HepG2 (cell line): Measurements from ENCODE around the gene EGFR. TPM values are rescaled to one million over a fixed set of nuclear protein-coding genes. Genes with fewer than 3 reads are reported as not detected.

Source experiments
- HDAC1 ChIP-seq: sonication (generic); formaldehyde crosslinking; IDR thresholded peaks from 2 replicates; pipeline ENCODE4 v1.5.1; 2020; ENCODE audit warnings: mild to moderate bottlenecking, missing genetic modification reagents
- SMC3 ChIP-seq: IDR thresholded peaks from 2 replicates; pipeline ENCODE4 v1.6.1; 2011; ENCODE audit warnings: low read length, improper control_type of control experiment
- STAG1 ChIP-seq: sonication (generic); formaldehyde crosslinking; IDR thresholded peaks from 2 replicates; pipeline ENCODE4 v1.4.0; 2020; ENCODE audit warnings: missing genetic modification reagents
- UBTF ChIP-seq: sonication (generic); formaldehyde crosslinking; IDR thresholded peaks from 2 replicates; pipeline ENCODE4 v1.4.0; 2020; ENCODE audit warnings: mild to moderate bottlenecking, missing genetic modification reagents
- ZFP41 ChIP-seq: sonication (generic); formaldehyde crosslinking; IDR thresholded peaks from 2 replicates; pipeline ENCODE4 v1.4.0; 2020; ENCODE audit warnings: mild to moderate bottlenecking, missing genetic modification reagents, borderline replicate concordance
- ZNF24 ChIP-seq: fragments of 450-650 bp; IDR thresholded peaks from 2 replicates; pipeline ENCODE4 v1.6.1; 2017; ENCODE audit warnings: antibody characterized with exemption, mild to moderate bottlenecking
- ZNF276 ChIP-seq: sonication (generic); formaldehyde crosslinking; IDR thresholded peaks from 2 replicates; pipeline ENCODE4 v1.4.0; 2020; ENCODE audit warnings: mild to moderate bottlenecking, low read depth, missing genetic modification reagents
- ZNF567 ChIP-seq: sonication (generic); formaldehyde crosslinking; IDR thresholded peaks from 2 replicates; pipeline ENCODE4 v1.8.1; 2023; ENCODE audit warnings: mild to moderate bottlenecking, missing genetic modification reagents, borderline replicate concordance
- ZNF615 ChIP-seq: sonication (generic); formaldehyde crosslinking; IDR thresholded peaks from 2 replicates; pipeline ENCODE4 v1.5.0; 2020; ENCODE audit warnings: mild to moderate bottlenecking, missing genetic modification reagents, borderline replicate concordance
- ZNF878 ChIP-seq: sonication (generic); formaldehyde crosslinking; IDR thresholded peaks from 2 replicates; pipeline ENCODE4 v1.8.1; 2023; ENCODE audit warnings: mild to moderate bottlenecking, missing genetic modification reagents, moderate library complexity
- polyA plus RNA-seq, 8 experiments: library from polyadenylated mRNA; depleted of rRNA in 3 of 8; stranded (reverse) in 7 of 8; unstranded in 1 of 8; fragments of >200 nt; fragmentation: Illumina TruSeq in 4 of 8; extraction: Trizol in 4 of 8; gene quantifications; 2 replicates each; pipeline versions ENCODE4 v1.2.1 to v1.2.3, GENCODE V29; 2011 to 2016; ENCODE audit warnings: low read depth in 4 of 8, missing spikeins in 1 of 8, mixed read lengths in 1 of 8; ENCODE audit not compliant: insufficient read depth in 1 of 8
- total RNA-seq, 5 experiments: library from RNA; depleted of rRNA; stranded (reverse); fragments of >200 nt; fragmentation: Illumina TruSeq; extraction: Trizol; gene quantifications; 2 replicates each; pipeline ENCODE4 v1.2.3, GENCODE V29; 2016; ENCODE audit warnings: low read depth in 1 of 5
- TF ChIP-seq, protein P1 (sequence below): sonication (generic); formaldehyde crosslinking; IDR thresholded peaks from 2 replicates; pipeline ENCODE4 v1.9.0; 2021; ENCODE audit warnings: mild to moderate bottlenecking, missing genetic modification reagents
- TF ChIP-seq, protein P2 (sequence below): sonication (generic); formaldehyde crosslinking; IDR thresholded peaks from 2 replicates; pipeline ENCODE4 v1.4.0; 2020; ENCODE audit warnings: missing genetic modification reagents
- TF ChIP-seq, protein P3 (sequence below): sonication (generic); formaldehyde crosslinking; IDR thresholded peaks from 2 replicates; pipeline ENCODE4 v1.8.0; 2022; ENCODE audit warnings: missing genetic modification reagents, mild to moderate bottlenecking, moderate library complexity, borderline replicate concordance

EGFR gene
- total and polyA plus RNA-seq, 2 of the 13 experiments (the other 11 are each of a cell fraction or from before 2014, with no cell fraction given), result 7.0 to 10.0 TPM

DNA sequence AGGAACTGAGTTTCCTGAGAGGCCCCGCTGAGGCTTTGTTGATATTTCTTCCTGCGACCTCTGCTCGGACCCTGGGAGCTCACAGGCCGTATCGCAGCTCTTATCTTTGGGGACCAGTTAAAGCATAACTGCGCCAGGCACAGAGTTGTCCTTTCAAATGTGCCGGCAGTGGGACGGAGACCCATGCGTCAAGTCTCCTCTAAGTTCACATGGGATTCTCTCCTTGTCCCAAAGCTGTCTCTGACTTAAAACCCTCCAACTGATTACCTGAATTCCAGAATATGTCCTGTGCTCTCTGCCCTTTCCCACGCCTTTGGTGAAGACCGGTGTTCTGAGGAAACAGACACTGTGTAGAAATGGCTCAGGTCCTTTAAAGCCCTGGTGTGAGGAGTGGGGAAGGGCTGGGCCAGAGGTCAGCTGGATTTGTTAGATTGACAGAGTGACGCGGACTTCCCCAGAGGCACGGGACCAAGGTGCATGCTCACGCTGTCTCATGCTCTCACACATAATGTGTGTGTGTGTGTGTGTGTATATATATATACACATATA, 169.8 kb downstream of the EGFR start (continued):
- TF ChIP-seq STAG1 (peak; percentile 5), SMC3 (peak; percentile 14; the same call in 1 of the 2 replicates), ZFP41 (CRISPR knock-in tag) (no peak), HDAC1 (peak; percentile 55; the same call in 1 of the 2 replicates), UBTF (CRISPR knock-in tag) (peak; percentile 73), ZNF24 (no peak), ZNF567 (CRISPR knock-in tag) (peak; percentile 71; the same call in 1 of the 2 replicates), ZNF878 (CRISPR knock-in tag) (0 out of 2 replicates have a peak, but pooled peaks have one; percentile 40), ZNF615 (CRISPR knock-in tag) (no peak), ZNF276 (CRISPR knock-in tag) (no peak; the same call in 1 of the 2 replicates)
- TF ChIP-seq, protein P1, sequence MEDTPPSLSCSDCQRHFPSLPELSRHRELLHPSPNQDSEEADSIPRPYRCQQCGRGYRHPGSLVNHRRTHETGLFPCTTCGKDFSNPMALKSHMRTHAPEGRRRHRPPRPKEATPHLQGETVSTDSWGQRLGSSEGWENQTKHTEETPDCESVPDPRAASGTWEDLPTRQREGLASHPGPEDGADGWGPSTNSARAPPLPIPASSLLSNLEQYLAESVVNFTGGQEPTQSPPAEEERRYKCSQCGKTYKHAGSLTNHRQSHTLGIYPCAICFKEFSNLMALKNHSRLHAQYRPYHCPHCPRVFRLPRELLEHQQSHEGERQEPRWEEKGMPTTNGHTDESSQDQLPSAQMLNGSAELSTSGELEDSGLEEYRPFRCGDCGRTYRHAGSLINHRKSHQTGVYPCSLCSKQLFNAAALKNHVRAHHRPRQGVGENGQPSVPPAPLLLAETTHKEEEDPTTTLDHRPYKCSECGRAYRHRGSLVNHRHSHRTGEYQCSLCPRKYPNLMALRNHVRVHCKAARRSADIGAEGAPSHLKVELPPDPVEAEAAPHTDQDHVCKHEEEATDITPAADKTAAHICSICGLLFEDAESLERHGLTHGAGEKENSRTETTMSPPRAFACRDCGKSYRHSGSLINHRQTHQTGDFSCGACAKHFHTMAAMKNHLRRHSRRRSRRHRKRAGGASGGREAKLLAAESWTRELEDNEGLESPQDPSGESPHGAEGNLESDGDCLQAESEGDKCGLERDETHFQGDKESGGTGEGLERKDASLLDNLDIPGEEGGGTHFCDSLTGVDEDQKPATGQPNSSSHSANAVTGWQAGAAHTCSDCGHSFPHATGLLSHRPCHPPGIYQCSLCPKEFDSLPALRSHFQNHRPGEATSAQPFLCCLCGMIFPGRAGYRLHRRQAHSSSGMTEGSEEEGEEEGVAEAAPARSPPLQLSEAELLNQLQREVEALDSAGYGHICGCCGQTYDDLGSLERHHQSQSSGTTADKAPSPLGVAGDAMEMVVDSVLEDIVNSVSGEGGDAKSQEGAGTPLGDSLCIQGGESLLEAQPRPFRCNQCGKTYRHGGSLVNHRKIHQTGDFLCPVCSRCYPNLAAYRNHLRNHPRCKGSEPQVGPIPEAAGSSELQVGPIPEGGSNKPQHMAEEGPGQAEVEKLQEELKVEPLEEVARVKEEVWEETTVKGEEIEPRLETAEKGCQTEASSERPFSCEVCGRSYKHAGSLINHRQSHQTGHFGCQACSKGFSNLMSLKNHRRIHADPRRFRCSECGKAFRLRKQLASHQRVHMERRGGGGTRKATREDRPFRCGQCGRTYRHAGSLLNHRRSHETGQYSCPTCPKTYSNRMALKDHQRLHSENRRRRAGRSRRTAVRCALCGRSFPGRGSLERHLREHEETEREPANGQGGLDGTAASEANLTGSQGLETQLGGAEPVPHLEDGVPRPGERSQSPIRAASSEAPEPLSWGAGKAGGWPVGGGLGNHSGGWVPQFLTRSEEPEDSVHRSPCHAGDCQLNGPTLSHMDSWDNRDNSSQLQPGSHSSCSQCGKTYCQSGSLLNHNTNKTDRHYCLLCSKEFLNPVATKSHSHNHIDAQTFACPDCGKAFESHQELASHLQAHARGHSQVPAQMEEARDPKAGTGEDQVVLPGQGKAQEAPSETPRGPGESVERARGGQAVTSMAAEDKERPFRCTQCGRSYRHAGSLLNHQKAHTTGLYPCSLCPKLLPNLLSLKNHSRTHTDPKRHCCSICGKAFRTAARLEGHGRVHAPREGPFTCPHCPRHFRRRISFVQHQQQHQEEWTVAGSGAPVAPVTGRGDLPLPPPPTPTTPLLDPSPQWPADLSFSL, result peak; percentile 73
- TF ChIP-seq, protein P2, sequence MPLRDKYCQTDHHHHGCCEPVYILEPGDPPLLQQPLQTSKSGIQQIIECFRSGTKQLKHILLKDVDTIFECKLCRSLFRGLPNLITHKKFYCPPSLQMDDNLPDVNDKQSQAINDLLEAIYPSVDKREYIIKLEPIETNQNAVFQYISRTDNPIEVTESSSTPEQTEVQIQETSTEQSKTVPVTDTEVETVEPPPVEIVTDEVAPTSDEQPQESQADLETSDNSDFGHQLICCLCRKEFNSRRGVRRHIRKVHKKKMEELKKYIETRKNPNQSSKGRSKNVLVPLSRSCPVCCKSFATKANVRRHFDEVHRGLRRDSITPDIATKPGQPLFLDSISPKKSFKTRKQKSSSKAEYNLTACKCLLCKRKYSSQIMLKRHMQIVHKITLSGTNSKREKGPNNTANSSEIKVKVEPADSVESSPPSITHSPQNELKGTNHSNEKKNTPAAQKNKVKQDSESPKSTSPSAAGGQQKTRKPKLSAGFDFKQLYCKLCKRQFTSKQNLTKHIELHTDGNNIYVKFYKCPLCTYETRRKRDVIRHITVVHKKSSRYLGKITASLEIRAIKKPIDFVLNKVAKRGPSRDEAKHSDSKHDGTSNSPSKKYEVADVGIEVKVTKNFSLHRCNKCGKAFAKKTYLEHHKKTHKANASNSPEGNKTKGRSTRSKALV (CRISPR knock-in tag), result 0 out of 2 replicates have a peak, but pooled peaks have one; percentile 18
- TF ChIP-seq, protein P3, sequence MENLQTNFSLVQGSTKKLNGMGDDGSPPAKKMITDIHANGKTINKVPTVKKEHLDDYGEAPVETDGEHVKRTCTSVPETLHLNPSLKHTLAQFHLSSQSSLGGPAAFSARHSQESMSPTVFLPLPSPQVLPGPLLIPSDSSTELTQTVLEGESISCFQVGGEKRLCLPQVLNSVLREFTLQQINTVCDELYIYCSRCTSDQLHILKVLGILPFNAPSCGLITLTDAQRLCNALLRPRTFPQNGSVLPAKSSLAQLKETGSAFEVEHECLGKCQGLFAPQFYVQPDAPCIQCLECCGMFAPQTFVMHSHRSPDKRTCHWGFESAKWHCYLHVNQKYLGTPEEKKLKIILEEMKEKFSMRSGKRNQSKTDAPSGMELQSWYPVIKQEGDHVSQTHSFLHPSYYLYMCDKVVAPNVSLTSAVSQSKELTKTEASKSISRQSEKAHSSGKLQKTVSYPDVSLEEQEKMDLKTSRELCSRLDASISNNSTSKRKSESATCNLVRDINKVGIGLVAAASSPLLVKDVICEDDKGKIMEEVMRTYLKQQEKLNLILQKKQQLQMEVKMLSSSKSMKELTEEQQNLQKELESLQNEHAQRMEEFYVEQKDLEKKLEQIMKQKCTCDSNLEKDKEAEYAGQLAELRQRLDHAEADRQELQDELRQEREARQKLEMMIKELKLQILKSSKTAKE, result no peak
